Activated CD4-positive, CD25-positive, alpha-beta regulatory T cell treated with anti-CD3 and anti-CD28 coated beads, Interleukin-2, amount 50 U/mL, for 16 hours (primary cell): ENCODE results near the gene OR1N1.
"Not testable (repeated sequence)": the region's sequence is repeated elsewhere in the genome, so short reads cannot be mapped to it uniquely, and the experiment has no call there.

Experiments used
- DNase-seq: peaks from one replicate; pipeline ENCODE4 v3.0.0-alpha.2; 2020; ENCODE audit warnings: low read depth, low spot score

The OR1N1 gene

GRCh38 chr9:122527193-122527592, at the start of gene OR1N1:
Gene OR1N1 (minus strand): TSS chr9:122527293. CDS start chr9:122527293, 0 bp downstream.
- no peak for DNase-seq

- no peak for DNase-seq
Observed at GRCh38 chr9:122572456-122572855, 45.4 kb upstream of the OR1N1 start.

GRCh38 chr9:122567901-122568300, 40.8 kb upstream of the OR1N1 start:
- DNase-seq: no peak

- no peak for DNase-seq
Observed at GRCh38 chr9:122562134-122562760, 35.2 kb upstream of the OR1N1 start.

GRCh38 chr9:122561446-122561845, 34.4 kb upstream of the OR1N1 start:
- DNase-seq: no peak

GRCh38 chr9:122552812-122553211, 25.7 kb upstream of the OR1N1 start, which contains the start of gene OR1N2:
Gene OR1N2 (plus strand): TSS chr9:122553112. CDS start chr9:122553212, 100 bp downstream.
- no peak for DNase-seq

- no peak for DNase-seq
Observed at GRCh38 chr9:122551371-122551770, 24.3 kb upstream of the OR1N1 start.

- no peak for DNase-seq
Observed at GRCh38 chr9:122546196-122546595, 19.1 kb upstream of the OR1N1 start.

GRCh38 chr9:122538757-122539156, 11.7 kb upstream of the OR1N1 start:
- no peak for DNase-seq

GRCh38 chr9:122537066-122537465, 10.0 kb upstream of the OR1N1 start:
- not testable (repeated sequence) for DNase-seq

- no peak for DNase-seq
Observed at GRCh38 chr9:122536134-122536533, 9.0 kb upstream of the OR1N1 start.

GRCh38 chr9:122531157-122531556, 4.1 kb upstream of the OR1N1 start:
- not testable (repeated sequence) for DNase-seq

GRCh38 chr9:122526602-122527001, 491 bp downstream of the OR1N1 start:
- no peak for DNase-seq

GRCh38 chr9:122519376-122519775, 7.7 kb downstream of the OR1N1 start:
- no peak for DNase-seq

GRCh38 chr9:122518841-122519240, 8.3 kb downstream of the OR1N1 start, which contains the start of gene OR1J4:
Gene OR1J4 (plus strand): TSS chr9:122519141. CDS start chr9:122519141, 0 bp downstream.
- DNase-seq: no peak

GRCh38 chr9:122518226-122518625, 8.9 kb downstream of the OR1N1 start:
- DNase-seq: no peak

- DNase-seq: no peak
Observed at GRCh38 chr9:122510502-122510901, 16.6 kb downstream of the OR1N1 start, which contains the start of gene OR1J2. Gene OR1J2 (plus strand): TSS chr9:122510802. CDS start chr9:122510802, 0 bp downstream.

GRCh38 chr9:122506964-122507363, 20.1 kb downstream of the OR1N1 start:
- DNase-seq: no peak

GRCh38 chr9:122498883-122499288, 28.2 kb downstream of the OR1N1 start:
- DNase-seq: no peak

- DNase-seq: no peak
Observed at GRCh38 chr9:122479062-122479461, 48.0 kb downstream of the OR1N1 start.

- no peak for DNase-seq
Observed at GRCh38 chr9:122477826-122478225, 49.3 kb downstream of the OR1N1 start, which contains the start of gene OR1J1. Gene OR1J1 (minus strand): TSS chr9:122477926. CDS start chr9:122477926, 0 bp downstream.

- no peak for DNase-seq
Observed at GRCh38 chr9:122477346-122477745, 49.7 kb downstream of the OR1N1 start.
